GM23338 (cell line): ENCODE data around the gene THSD7A.

Experiments used
- CREB1 ChIP-seq: fragments of 250-450 bp; sonication (Bioruptor Pico); IDR thresholded peaks from 2 replicates; pipeline ENCODE4 v1.5.0; 2020; ENCODE audit warnings: low read depth, mild to moderate bottlenecking, moderate library complexity
- EZH2 ChIP-seq: fragments of 200-600 bp; sonication (generic); IDR thresholded peaks from one replicate; pipeline ENCODE4 v1.8.0; 2017; ENCODE audit warnings: antibody characterized with exemption, mild to moderate bottlenecking, low read depth; ENCODE audit not compliant: unreplicated experiment
- EZH2phosphoT487 ChIP-seq: fragments of 200-600 bp; sonication (generic); IDR thresholded peaks from one replicate; pipeline ENCODE4 v1.8.1; 2018; ENCODE audit warnings: antibody characterized with exemption; ENCODE audit not compliant: unreplicated experiment
- JUNB ChIP-seq: IDR thresholded peaks from one replicate; pipeline ENCODE4 v1.6.1; 2016; ENCODE audit warnings: antibody characterized with exemption; ENCODE audit not compliant: unreplicated experiment
- NANOG ChIP-seq: IDR thresholded peaks from 2 replicates; pipeline ENCODE4 v1.6.1; 2016; ENCODE audit warnings: antibody characterized with exemption, borderline replicate concordance
- POLR2AphosphoS5 ChIP-seq: IDR thresholded peaks from 2 replicates; pipeline ENCODE4 v1.6.1; 2016; ENCODE audit warnings: antibody characterized with exemption, low read depth
- STAT1 ChIP-seq: IDR thresholded peaks from one replicate; pipeline ENCODE4 v1.6.1; 2016; ENCODE audit warnings: antibody characterized with exemption; ENCODE audit not compliant: unreplicated experiment
- ZNF114 ChIP-seq: fragments of 250-450 bp; sonication (Bioruptor Pico); IDR thresholded peaks from 2 replicates; pipeline ENCODE4 v1.5.0; 2020; ENCODE audit warnings: mild to moderate bottlenecking, moderate library complexity
- ZNF331 ChIP-seq: fragments of 250-450 bp; sonication (Bioruptor Pico); IDR thresholded peaks from 2 replicates; pipeline ENCODE4 v1.5.0; 2020; ENCODE audit warnings: low read depth, mild to moderate bottlenecking, moderate library complexity
- TF ChIP-seq, protein P1 (sequence below), 2 experiments: fragments of 200-600 bp in 1 of 2; sonication (generic) in 1 of 2; conservative IDR thresholded peaks; 2 replicates each; pipeline versions ENCODE4 v1.5.1 to v1.6.1; 2016 to 2017; ENCODE audit warnings: antibody characterized with exemption in 2 of 2, low read depth in 2 of 2, mild to moderate bottlenecking in 2 of 2, moderate library complexity in 1 of 2
- TF ChIP-seq, protein P2 (sequence below): fragments of 250-450 bp; sonication (Bioruptor Pico); IDR thresholded peaks from 2 replicates; pipeline ENCODE4 v1.5.0; 2020; ENCODE audit warnings: mild to moderate bottlenecking, moderate library complexity
- TF ChIP-seq, protein P3 (sequence below): IDR thresholded peaks from one replicate; pipeline ENCODE4 v1.6.1; 2018; ENCODE audit warnings: antibody characterized with exemption; ENCODE audit not compliant: unreplicated experiment

DNA sequence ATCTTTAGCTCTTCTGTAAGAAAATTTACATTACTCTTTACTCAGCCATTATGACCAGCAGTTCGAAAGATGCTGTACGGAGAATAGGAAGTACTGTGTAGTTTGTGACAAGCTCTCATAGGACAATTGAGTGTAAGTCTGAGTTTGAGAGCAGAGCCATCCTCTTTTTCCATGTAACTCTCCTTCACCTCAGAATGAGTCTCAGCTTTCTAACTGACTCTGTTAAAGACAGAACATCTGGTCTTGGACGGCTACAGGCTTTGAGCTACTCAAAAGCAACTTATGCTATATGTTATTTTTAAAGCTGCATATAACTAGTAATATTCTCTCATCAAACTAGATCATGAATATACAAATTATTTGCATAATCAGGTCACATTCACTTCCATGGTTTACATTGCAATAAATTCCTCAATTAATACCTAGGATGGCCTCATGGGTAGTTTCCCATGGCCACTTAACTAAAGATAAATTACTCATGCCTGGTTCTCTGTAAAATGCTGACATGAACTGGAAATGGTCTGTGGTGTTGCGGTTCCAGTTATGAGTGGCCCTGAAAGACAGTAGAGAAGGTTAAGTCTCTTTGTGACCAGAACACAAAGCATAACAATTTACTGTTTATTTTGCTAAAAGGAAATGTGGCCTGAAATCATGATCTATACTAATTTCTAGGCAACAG lies 499.7 kb downstream of the THSD7A start:
- TF ChIP-seq, protein P1, sequence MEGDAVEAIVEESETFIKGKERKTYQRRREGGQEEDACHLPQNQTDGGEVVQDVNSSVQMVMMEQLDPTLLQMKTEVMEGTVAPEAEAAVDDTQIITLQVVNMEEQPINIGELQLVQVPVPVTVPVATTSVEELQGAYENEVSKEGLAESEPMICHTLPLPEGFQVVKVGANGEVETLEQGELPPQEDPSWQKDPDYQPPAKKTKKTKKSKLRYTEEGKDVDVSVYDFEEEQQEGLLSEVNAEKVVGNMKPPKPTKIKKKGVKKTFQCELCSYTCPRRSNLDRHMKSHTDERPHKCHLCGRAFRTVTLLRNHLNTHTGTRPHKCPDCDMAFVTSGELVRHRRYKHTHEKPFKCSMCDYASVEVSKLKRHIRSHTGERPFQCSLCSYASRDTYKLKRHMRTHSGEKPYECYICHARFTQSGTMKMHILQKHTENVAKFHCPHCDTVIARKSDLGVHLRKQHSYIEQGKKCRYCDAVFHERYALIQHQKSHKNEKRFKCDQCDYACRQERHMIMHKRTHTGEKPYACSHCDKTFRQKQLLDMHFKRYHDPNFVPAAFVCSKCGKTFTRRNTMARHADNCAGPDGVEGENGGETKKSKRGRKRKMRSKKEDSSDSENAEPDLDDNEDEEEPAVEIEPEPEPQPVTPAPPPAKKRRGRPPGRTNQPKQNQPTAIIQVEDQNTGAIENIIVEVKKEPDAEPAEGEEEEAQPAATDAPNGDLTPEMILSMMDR (conservative IDR thresholded peaks at IDR 0.05; ENCODE audit: low read depth in 2 of 2), result no peak
- TF ChIP-seq EZH2, result no peak
- no peak for TF ChIP-seq POLR2AphosphoS5
- no peak for TF ChIP-seq EZH2phosphoT487
- TF ChIP-seq, protein P2, sequence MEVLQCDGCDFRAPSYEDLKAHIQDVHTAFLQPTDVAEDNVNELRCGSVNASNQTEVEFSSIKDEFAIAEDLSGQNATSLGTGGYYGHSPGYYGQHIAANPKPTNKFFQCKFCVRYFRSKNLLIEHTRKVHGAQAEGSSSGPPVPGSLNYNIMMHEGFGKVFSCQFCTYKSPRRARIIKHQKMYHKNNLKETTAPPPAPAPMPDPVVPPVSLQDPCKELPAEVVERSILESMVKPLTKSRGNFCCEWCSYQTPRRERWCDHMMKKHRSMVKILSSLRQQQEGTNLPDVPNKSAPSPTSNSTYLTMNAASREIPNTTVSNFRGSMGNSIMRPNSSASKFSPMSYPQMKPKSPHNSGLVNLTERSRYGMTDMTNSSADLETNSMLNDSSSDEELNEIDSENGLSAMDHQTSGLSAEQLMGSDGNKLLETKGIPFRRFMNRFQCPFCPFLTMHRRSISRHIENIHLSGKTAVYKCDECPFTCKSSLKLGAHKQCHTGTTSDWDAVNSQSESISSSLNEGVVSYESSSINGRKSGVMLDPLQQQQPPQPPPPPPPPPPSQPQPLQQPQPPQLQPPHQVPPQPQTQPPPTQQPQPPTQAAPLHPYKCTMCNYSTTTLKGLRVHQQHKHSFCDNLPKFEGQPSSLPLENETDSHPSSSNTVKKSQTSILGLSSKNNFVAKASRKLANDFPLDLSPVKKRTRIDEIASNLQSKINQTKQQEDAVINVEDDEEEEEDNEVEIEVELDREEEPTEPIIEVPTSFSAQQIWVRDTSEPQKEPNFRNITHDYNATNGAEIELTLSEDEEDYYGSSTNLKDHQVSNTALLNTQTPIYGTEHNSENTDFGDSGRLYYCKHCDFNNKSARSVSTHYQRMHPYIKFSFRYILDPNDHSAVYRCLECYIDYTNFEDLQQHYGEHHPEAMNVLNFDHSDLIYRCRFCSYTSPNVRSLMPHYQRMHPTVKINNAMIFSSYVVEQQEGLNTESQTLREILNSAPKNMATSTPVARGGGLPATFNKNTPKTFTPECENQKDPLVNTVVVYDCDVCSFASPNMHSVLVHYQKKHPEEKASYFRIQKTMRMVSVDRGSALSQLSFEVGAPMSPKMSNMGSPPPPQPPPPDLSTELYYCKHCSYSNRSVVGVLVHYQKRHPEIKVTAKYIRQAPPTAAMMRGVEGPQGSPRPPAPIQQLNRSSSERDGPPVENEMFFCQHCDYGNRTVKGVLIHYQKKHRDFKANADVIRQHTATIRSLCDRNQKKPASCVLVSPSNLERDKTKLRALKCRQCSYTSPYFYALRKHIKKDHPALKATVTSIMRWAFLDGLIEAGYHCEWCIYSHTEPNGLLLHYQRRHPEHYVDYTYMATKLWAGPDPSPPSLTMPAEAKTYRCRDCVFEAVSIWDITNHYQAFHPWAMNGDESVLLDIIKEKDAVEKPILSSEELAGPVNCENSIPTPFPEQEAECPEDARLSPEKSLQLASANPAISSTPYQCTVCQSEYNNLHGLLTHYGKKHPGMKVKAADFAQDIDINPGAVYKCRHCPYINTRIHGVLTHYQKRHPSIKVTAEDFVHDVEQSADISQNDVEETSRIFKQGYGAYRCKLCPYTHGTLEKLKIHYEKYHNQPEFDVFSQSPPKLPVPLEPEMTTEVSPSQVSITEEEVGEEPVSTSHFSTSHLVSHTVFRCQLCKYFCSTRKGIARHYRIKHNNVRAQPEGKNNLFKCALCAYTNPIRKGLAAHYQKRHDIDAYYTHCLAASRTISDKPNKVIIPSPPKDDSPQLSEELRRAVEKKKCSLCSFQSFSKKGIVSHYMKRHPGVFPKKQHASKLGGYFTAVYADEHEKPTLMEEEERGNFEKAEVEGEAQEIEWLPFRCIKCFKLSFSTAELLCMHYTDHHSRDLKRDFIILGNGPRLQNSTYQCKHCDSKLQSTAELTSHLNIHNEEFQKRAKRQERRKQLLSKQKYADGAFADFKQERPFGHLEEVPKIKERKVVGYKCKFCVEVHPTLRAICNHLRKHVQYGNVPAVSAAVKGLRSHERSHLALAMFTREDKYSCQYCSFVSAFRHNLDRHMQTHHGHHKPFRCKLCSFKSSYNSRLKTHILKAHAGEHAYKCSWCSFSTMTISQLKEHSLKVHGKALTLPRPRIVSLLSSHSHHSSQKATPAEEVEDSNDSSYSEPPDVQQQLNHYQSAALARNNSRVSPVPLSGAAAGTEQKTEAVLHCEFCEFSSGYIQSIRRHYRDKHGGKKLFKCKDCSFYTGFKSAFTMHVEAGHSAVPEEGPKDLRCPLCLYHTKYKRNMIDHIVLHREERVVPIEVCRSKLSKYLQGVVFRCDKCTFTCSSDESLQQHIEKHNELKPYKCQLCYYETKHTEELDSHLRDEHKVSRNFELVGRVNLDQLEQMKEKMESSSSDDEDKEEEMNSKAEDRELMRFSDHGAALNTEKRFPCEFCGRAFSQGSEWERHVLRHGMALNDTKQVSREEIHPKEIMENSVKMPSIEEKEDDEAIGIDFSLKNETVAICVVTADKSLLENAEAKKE, result no peak
- TF ChIP-seq CREB1, result no peak
- TF ChIP-seq, protein P3, sequence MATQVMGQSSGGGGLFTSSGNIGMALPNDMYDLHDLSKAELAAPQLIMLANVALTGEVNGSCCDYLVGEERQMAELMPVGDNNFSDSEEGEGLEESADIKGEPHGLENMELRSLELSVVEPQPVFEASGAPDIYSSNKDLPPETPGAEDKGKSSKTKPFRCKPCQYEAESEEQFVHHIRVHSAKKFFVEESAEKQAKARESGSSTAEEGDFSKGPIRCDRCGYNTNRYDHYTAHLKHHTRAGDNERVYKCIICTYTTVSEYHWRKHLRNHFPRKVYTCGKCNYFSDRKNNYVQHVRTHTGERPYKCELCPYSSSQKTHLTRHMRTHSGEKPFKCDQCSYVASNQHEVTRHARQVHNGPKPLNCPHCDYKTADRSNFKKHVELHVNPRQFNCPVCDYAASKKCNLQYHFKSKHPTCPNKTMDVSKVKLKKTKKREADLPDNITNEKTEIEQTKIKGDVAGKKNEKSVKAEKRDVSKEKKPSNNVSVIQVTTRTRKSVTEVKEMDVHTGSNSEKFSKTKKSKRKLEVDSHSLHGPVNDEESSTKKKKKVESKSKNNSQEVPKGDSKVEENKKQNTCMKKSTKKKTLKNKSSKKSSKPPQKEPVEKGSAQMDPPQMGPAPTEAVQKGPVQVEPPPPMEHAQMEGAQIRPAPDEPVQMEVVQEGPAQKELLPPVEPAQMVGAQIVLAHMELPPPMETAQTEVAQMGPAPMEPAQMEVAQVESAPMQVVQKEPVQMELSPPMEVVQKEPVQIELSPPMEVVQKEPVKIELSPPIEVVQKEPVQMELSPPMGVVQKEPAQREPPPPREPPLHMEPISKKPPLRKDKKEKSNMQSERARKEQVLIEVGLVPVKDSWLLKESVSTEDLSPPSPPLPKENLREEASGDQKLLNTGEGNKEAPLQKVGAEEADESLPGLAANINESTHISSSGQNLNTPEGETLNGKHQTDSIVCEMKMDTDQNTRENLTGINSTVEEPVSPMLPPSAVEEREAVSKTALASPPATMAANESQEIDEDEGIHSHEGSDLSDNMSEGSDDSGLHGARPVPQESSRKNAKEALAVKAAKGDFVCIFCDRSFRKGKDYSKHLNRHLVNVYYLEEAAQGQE, result no peak
- TF ChIP-seq ZNF114 (CRISPR knock-in tag), result no peak
- no peak for TF ChIP-seq STAT1
- TF ChIP-seq NANOG, result no peak
- no peak for TF ChIP-seq JUNB
- TF ChIP-seq ZNF331 (CRISPR knock-in tag), result no peak
